GM21515 (cell line): ENCODE data around the gene TSC22D3.

Source experiments
- ATAC-seq: cut with Tn5 transposase; IDR thresholded peaks from one replicate; pipeline ENCODE4 v1.9.1; 2021; ENCODE audit not compliant: unreplicated experiment

The TSC22D3 gene

GRCh38 chrX:107730991-107731766, 44.4 kb downstream of the TSC22D3 start:
- ATAC-seq = no peak

- ATAC-seq = no peak
Observed at GRCh38 chrX:107730298-107730655, 45.3 kb downstream of the TSC22D3 start.

GRCh38 chrX:107729558-107730297, 45.9 kb downstream of the TSC22D3 start:
- peak; percentile 78 for ATAC-seq

GRCh38 chrX:107728371-107729099, 47.1 kb downstream of the TSC22D3 start:
- no peak for ATAC-seq

GRCh38 chrX:107726816-107727534, 48.6 kb downstream of the TSC22D3 start:
- ATAC-seq = no peak

- no peak for ATAC-seq
Observed at GRCh38 chrX:107725761-107726555, 49.6 kb downstream of the TSC22D3 start.

- no peak for ATAC-seq
Observed at GRCh38 chrX:107724653-107725052, 50.9 kb downstream of the TSC22D3 start.

GRCh38 chrX:107723511-107723910, 52.1 kb downstream of the TSC22D3 start:
- no peak for ATAC-seq

GRCh38 chrX:107721966-107722707, 53.5 kb downstream of the TSC22D3 start:
- no peak for ATAC-seq

- ATAC-seq = peak; percentile 51
Observed at GRCh38 chrX:107721318-107721717, 54.3 kb downstream of the TSC22D3 start.

GRCh38 chrX:107718156-107718621, 57.4 kb downstream of the TSC22D3 start:
- no peak for ATAC-seq

- peak; percentile 86 for ATAC-seq
Observed at GRCh38 chrX:107716816-107717700, 58.5 kb downstream of the TSC22D3 start.

- ATAC-seq = peak; percentile 34
Observed at GRCh38 chrX:107716118-107716684, 59.4 kb downstream of the TSC22D3 start.

GRCh38 chrX:107715331-107716117, 60.1 kb downstream of the TSC22D3 start:
- no peak for ATAC-seq

- no peak for ATAC-seq
Observed at GRCh38 chrX:107714206-107714891, 61.2 kb downstream of the TSC22D3 start.

- ATAC-seq = no peak
Observed at GRCh38 chrX:107713543-107714205, 61.9 kb downstream of the TSC22D3 start.
